ENCODE measurements around the gene PTGFRN.

DNA sequence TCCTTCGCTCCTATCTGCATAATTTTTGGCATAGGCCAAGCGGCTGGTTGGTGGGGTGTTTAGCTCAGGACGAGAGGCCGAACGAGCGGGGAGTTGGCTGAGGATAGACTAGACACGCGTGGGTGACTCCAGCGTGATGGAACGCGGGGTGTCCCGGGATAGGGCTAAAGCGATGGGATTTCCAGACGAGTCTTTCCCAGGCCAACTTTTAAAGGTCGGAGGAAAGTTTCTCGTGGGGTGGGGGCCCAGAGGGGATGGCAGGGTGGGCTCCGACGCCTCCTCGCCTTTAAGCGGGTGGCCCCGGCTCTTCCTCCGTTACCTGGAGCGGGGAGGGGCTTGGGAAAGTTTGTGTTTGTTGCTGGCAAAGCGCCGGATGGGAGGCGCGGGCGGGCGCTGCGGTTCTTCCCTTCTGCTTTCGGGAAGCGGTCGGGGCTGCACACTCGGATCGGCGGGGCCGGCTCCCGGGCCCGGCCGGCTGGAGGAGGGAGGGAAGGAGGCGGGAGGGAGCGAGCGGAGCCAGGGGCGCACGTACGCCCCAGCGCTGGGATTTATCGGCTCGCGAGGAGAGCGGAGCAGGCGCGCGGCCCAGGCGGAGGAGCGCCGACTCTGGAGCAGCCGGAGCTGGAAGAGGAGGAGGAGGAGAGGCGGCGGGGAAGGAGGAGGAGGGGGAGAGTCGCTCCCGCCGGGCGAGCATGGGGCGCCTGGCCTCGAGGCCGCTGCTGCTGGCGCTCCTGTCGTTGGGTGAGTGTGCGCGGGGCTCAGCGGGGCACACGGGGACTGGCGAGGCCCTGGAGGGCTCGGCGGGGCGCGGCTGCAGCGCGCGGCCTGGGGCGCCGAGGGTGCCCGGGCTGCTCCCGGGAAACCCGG, at the start of gene PTGFRN:
- TF ChIP-seq, protein P1, sequence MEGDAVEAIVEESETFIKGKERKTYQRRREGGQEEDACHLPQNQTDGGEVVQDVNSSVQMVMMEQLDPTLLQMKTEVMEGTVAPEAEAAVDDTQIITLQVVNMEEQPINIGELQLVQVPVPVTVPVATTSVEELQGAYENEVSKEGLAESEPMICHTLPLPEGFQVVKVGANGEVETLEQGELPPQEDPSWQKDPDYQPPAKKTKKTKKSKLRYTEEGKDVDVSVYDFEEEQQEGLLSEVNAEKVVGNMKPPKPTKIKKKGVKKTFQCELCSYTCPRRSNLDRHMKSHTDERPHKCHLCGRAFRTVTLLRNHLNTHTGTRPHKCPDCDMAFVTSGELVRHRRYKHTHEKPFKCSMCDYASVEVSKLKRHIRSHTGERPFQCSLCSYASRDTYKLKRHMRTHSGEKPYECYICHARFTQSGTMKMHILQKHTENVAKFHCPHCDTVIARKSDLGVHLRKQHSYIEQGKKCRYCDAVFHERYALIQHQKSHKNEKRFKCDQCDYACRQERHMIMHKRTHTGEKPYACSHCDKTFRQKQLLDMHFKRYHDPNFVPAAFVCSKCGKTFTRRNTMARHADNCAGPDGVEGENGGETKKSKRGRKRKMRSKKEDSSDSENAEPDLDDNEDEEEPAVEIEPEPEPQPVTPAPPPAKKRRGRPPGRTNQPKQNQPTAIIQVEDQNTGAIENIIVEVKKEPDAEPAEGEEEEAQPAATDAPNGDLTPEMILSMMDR (conservative IDR thresholded peaks at IDR 0.05) = no peak
- peak; percentile 97; the same call in 1 of the 2 replicates for TF ChIP-seq ZFX (IDR thresholded peaks at IDR 0.05)

All from C4-2B (cell line).